H9 (cell line): ENCODE results near the gene TRAPPC14. TPM values are rescaled to one million over a fixed set of nuclear protein-coding genes. Genes with fewer than 3 reads are reported as not detected.

ENCODE experiments used
- DNase-seq: peaks from one replicate; pipeline ENCODE4 v3.0.0-alpha.2; 2017
- H2AFZ ChIP-seq: one replicate; pipeline ENCODE4 v1.6.1; 2013; ENCODE audit warnings: mild to moderate bottlenecking, low read length, control low read depth, moderate library complexity
- H2AK5ac ChIP-seq: 2 replicates; pipeline ENCODE4 v1.6.1; 2013; ENCODE audit warnings: low read length, control low read depth, mixed read lengths; ENCODE audit not compliant: insufficient read length
- H2BK120ac ChIP-seq: one replicate; pipeline ENCODE4 v1.6.1; 2013; ENCODE audit warnings: low read depth, mild to moderate bottlenecking, low read length, control low read depth, inconsistent platforms; ENCODE audit not compliant: poor library complexity, severe bottlenecking
- H2BK12ac ChIP-seq: 2 replicates; pipeline ENCODE4 v1.6.1; 2013; ENCODE audit warnings: low read length, control low read depth, mixed read lengths, low read depth; ENCODE audit not compliant: insufficient read length
- H2BK15ac ChIP-seq: 2 replicates; pipeline ENCODE4 v1.6.1; 2013; ENCODE audit warnings: low read depth, low read length, control low read depth
- H2BK20ac ChIP-seq: one replicate; pipeline ENCODE4 v1.6.1; 2013; ENCODE audit warnings: low read depth, mild to moderate bottlenecking, low read length, control low read depth, inconsistent platforms; ENCODE audit not compliant: poor library complexity, severe bottlenecking
- H2BK5ac ChIP-seq: 2 replicates; pipeline ENCODE4 v1.6.1; 2013; ENCODE audit warnings: low read length, control low read depth, mixed read lengths; ENCODE audit not compliant: insufficient read length
- H3K14ac ChIP-seq: 2 replicates; pipeline ENCODE4 v1.6.1; 2013; ENCODE audit warnings: low read length, control low read depth; ENCODE audit not compliant: insufficient read depth
- H3K18ac ChIP-seq: 2 replicates; pipeline ENCODE4 v1.6.1; 2013; ENCODE audit warnings: low read depth, mild to moderate bottlenecking, mixed read lengths, low read length, control low read depth; ENCODE audit not compliant: insufficient read length
- H3K23ac ChIP-seq: 2 replicates; pipeline ENCODE4 v1.6.1; 2013; ENCODE audit warnings: low read length, control low read depth, mixed read lengths, low read depth; ENCODE audit not compliant: insufficient read length
- H3K23me2 ChIP-seq: 2 replicates; pipeline ENCODE4 v1.6.1; 2013; ENCODE audit warnings: low read depth, mild to moderate bottlenecking, mixed read lengths, low read length, control low read depth; ENCODE audit not compliant: insufficient read length, poor library complexity, severe bottlenecking
- H3K27ac ChIP-seq: 2 replicates; pipeline ENCODE4 v1.5.1; 2013; ENCODE audit warnings: low read length, control low read depth, mixed read lengths, low read depth; ENCODE audit not compliant: insufficient read length
- H3K27me3 ChIP-seq: 2 replicates; pipeline ENCODE4 v1.6.1; 2013; ENCODE audit warnings: low read length, control low read depth, inconsistent platforms; ENCODE audit not compliant: insufficient read depth
- H3K4ac ChIP-seq: 2 replicates; pipeline ENCODE4 v1.6.1; 2013; ENCODE audit warnings: low read depth, mild to moderate bottlenecking, control low read depth, inconsistent platforms, low read length, moderate library complexity
- H3K4me1 ChIP-seq: 2 replicates; pipeline ENCODE4 v1.6.1; 2013; ENCODE audit warnings: low read length, control low read depth, inconsistent platforms; ENCODE audit not compliant: insufficient read depth
- H3K4me2 ChIP-seq: 2 replicates; pipeline ENCODE4 v1.6.1; 2013; ENCODE audit warnings: low read length, control low read depth, mixed read lengths; ENCODE audit not compliant: insufficient read length, insufficient read depth
- H3K56ac ChIP-seq: 2 replicates; pipeline ENCODE4 v1.6.1; 2013; ENCODE audit warnings: low read depth, mild to moderate bottlenecking, mixed read lengths, low read length, control low read depth; ENCODE audit not compliant: insufficient read length
- H3K79me1 ChIP-seq: 2 replicates; pipeline ENCODE4 v1.6.1; 2013; ENCODE audit warnings: low read depth, mild to moderate bottlenecking, moderate library complexity, low read length, control low read depth, inconsistent platforms; ENCODE audit not compliant: insufficient read depth, poor library complexity, severe bottlenecking
- H3K79me2 ChIP-seq: 2 replicates; pipeline ENCODE4 v1.6.1; 2013; ENCODE audit warnings: low read length, control low read depth, inconsistent platforms; ENCODE audit not compliant: insufficient read depth
- H3K9ac ChIP-seq: 2 replicates; pipeline ENCODE4 v1.6.1; 2013; ENCODE audit warnings: low read length, control low read depth, mixed read lengths; ENCODE audit not compliant: insufficient read length; ENCODE audit errors: extremely low read depth
- H3K9me3 ChIP-seq: one replicate; pipeline ENCODE4 v1.6.1; 2013; ENCODE audit warnings: low read depth, low read length, inconsistent platforms; ENCODE audit not compliant: control insufficient read depth
- H3T11ph ChIP-seq: one replicate; pipeline ENCODE4 v1.6.1; 2013; ENCODE audit warnings: mild to moderate bottlenecking, low read length, control low read depth, inconsistent platforms
- H4K20me1 ChIP-seq: one replicate; pipeline ENCODE4 v1.6.1; 2013; ENCODE audit not compliant: control insufficient read depth, insufficient read length, insufficient read depth
- H4K5ac ChIP-seq: 2 replicates; pipeline ENCODE4 v1.6.1; 2013; ENCODE audit warnings: low read depth, mild to moderate bottlenecking, mixed read lengths, low read length, control low read depth; ENCODE audit not compliant: insufficient read length
- H4K8ac ChIP-seq: replicated peaks from 2 replicates; pipeline ENCODE4 v1.6.1; 2013; ENCODE audit warnings: low read length, control low read depth, mixed read lengths, low read depth; ENCODE audit not compliant: insufficient read length
- H4K91ac ChIP-seq: 2 replicates; pipeline ENCODE4 v1.6.1; 2013; ENCODE audit warnings: low read depth, mild to moderate bottlenecking, moderate library complexity, mixed read lengths, low read length, control low read depth; ENCODE audit not compliant: insufficient read length
- H3K27ac Mint-ChIP-seq, 3 experiments: 2 replicates in 2 of 3; 3 replicates in 1 of 3; pipeline ENCODE4 v1.8.0; 2020 to 2021; ENCODE audit warnings: mixed read lengths in 3 of 3, mild to moderate bottlenecking in 1 of 3, moderate library complexity in 1 of 3
- H3K27me3 Mint-ChIP-seq: 2 replicates; pipeline ENCODE4 v1.8.0; 2021; ENCODE audit warnings: low read depth, mild to moderate bottlenecking, moderate library complexity, mixed read lengths
- H3K36me3 Mint-ChIP-seq, 3 experiments: 2 replicates in 2 of 3; 3 replicates in 1 of 3; pipeline ENCODE4 v1.8.0; 2020 to 2021; ENCODE audit warnings: low read depth in 3 of 3, mixed read lengths in 3 of 3; ENCODE audit not compliant: insufficient read depth in 1 of 3
- H3K4me1 Mint-ChIP-seq, 2 experiments: 2 replicates each; pipeline ENCODE4 v1.8.0; 2020; ENCODE audit warnings: mixed read lengths in 2 of 2
- H3K4me3 Mint-ChIP-seq, 2 experiments: 2 replicates in 1 of 2; 3 replicates in 1 of 2; pipeline ENCODE4 v1.8.0; 2020 to 2021; ENCODE audit warnings: mild to moderate bottlenecking in 2 of 2, mixed read lengths in 2 of 2, moderate library complexity in 1 of 2
- H3K9me3 Mint-ChIP-seq, 2 experiments: 2 replicates in 1 of 2; 3 replicates in 1 of 2; pipeline ENCODE4 v1.8.0; 2020; ENCODE audit warnings: mild to moderate bottlenecking in 2 of 2, mixed read lengths in 2 of 2, moderate library complexity in 1 of 2
- CTCF ChIP-seq: fragments of 200-600 bp; sonication (generic); conservative IDR thresholded peaks from 3 replicates; pipeline ENCODE4 v1.8.0; 2021; ENCODE audit warnings: antibody characterized with exemption, mild to moderate bottlenecking
- WGBS: extraction: QIAGEN DNeasy Blood & Tissue Kit; methylation state at CpG from one replicate; pipeline ENCODE4 v1.1.7; 2013; ENCODE audit warnings: missing lambda C conversion rate, low lambda C conversion rate, mixed read lengths; ENCODE audit not compliant: insufficient read length; ENCODE audit errors: extremely low coverage; 5-methylcytosine and 5-hydroxymethylcytosine counted together
- total RNA-seq: library from RNA; stranded (reverse); gene quantifications from 2 replicates; pipeline ENCODE4 v1.2.1, GENCODE V29; 2021

TRAPPC14 gene
- total RNA-seq, 1 experiment from 2014 or later: 32.8 TPM

- Histone ChIP-seq H3K79me1 (no peaks in the 10 kb centered on the region), H3K14ac (no peak overlapping the region)
- DNase-seq: no peak
Observed at GRCh38 chr7:100111914-100112313, 46.6 kb downstream of the TRAPPC14 start.

More at GRCh38 chr7:100111914-100112313, 46.6 kb downstream of the TRAPPC14 start:
- H3K4me1 ChIP-seq: no peaks in the 10 kb centered on the region
- H4K5ac ChIP-seq: no peak overlapping the region
- no peak overlapping the region for H2BK12ac ChIP-seq
- no peak overlapping the region for H3K27ac Mint-ChIP-seq
- H3K4ac ChIP-seq: no peak overlapping the region
- H2BK20ac ChIP-seq: no peak overlapping the region
- no peak overlapping the region for H2BK5ac ChIP-seq
- H3K27me3 Mint-ChIP-seq: no peaks in the 10 kb centered on the region
- no peak overlapping the region for H3K4me3 Mint-ChIP-seq
- no peak overlapping the region for H4K8ac ChIP-seq
- no peaks in the 10 kb centered on the region for H3K23me2 ChIP-seq
- H3K4me2 ChIP-seq: no peak overlapping the region
- H3K36me3 Mint-ChIP-seq: peaks cover 52 to 79% (median 75%) of the 10 kb centered on the region in 3 experiments
- H3K9ac ChIP-seq: no peak overlapping the region
- H3K27me3 ChIP-seq: no peaks in the 10 kb centered on the region
- no peaks in the 10 kb centered on the region for H3K9me3 Mint-ChIP-seq
- H2AFZ ChIP-seq: no peak overlapping the region
- TF ChIP-seq CTCF: no peak
- H3K23ac ChIP-seq: no peak overlapping the region
- H2BK120ac ChIP-seq: no peak overlapping the region
- no peak overlapping the region for H2BK15ac ChIP-seq
- no CpG with 5 or more reads among the region's 13 CpGs for WGBS
- H2AK5ac ChIP-seq: no peak overlapping the region
- no peak overlapping the region for H3K27ac ChIP-seq
- no peak overlapping the region for H3K56ac ChIP-seq
- 0 out of 4 replicates have a peak, but pooled peaks cover 0 to 3% of the 10 kb centered on the region in 2 experiments for H3K4me1 Mint-ChIP-seq
- H4K91ac ChIP-seq: no peak overlapping the region
- no peak overlapping the region for H3T11ph ChIP-seq
- no peak overlapping the region for H3K18ac ChIP-seq
- H4K20me1 ChIP-seq: no peaks in the 10 kb centered on the region
- H3K9me3 ChIP-seq: no peaks in the 10 kb centered on the region
- H3K79me2 ChIP-seq: no peaks in the 10 kb centered on the region
